ENCODE results near the gene CCNDBP1. TPM values are rescaled to one million over a fixed set of nuclear protein-coding genes. Genes with fewer than 3 reads are reported as not detected.

Gene CCNDBP1
- total and polyA plus RNA-seq, 8 donors = 17.6 to 37.7 (median 21.7) TPM

DNA sequence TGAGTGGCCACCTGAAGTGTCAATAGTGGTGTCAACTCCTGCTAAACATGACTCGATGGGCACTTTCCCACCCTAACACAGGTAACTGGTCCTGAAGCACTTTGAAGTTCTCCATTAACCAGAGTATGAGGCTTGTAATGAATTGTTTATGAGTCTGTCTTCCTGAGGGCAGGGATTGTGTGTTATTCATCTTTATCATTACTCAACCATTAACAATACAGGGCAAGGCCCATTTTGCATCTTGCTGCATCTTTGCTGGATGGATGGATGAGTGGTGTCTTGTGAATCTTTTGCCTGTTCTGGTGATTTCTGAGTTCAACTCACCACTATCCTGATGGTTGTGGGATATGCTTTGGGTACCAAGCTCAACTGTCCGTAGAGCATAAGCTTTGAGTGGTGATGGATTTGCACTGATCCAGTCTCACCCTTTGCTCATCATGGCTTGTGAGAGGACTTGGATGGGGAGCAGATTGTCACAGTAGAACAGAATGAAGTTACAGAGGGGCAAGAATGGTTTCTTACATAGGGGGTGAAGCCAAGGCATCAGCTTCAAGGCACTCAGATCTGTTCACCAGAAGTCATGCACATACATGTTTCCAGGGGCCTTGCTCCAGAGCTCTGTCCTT, 57.9 kb downstream of the CCNDBP1 start:
- 79 to 83% methylated on average over 2 of the region's 2 CpGs for WGBS, 2 donors
- TF ChIP-seq, protein P1, sequence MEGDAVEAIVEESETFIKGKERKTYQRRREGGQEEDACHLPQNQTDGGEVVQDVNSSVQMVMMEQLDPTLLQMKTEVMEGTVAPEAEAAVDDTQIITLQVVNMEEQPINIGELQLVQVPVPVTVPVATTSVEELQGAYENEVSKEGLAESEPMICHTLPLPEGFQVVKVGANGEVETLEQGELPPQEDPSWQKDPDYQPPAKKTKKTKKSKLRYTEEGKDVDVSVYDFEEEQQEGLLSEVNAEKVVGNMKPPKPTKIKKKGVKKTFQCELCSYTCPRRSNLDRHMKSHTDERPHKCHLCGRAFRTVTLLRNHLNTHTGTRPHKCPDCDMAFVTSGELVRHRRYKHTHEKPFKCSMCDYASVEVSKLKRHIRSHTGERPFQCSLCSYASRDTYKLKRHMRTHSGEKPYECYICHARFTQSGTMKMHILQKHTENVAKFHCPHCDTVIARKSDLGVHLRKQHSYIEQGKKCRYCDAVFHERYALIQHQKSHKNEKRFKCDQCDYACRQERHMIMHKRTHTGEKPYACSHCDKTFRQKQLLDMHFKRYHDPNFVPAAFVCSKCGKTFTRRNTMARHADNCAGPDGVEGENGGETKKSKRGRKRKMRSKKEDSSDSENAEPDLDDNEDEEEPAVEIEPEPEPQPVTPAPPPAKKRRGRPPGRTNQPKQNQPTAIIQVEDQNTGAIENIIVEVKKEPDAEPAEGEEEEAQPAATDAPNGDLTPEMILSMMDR (IDR thresholded peaks at IDR 0.05) = no peak
- no peaks in the 10 kb centered on the region for H3K9me3 ChIP-seq
- no peaks in the 10 kb centered on the region for H3K27me3 ChIP-seq
- H3K4me1 ChIP-seq = no peaks in the 10 kb centered on the region
- FAIRE-seq = no peak
- intact Hi-C loops (cut with DNase I) = no loop called here
- H3K27ac ChIP-seq = no peak overlapping the region
- no peaks in the 10 kb centered on the region for H3K36me3 ChIP-seq
- no peak for ATAC-seq
- no peak overlapping the region for H3K4me3 ChIP-seq
- no peak for DNase-seq

DNA sequence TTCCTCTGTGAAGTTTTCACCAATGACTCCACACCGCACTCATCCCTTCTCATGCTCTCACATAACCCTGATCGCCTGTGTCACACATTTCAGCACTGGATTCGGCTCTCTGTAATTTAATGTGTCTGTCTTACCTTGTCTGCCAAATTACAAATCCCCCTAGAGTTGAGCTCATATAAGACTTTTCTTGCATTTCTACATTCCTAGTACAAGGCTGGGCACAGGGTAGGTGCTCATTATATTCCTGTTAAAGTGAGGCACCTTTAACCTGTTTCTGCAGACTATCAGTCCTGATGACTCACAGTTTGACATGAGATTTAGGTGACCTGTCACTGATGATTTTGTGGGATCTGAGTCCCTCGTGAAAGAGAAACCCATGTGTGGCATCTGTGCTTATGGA, 58.9 kb downstream of the CCNDBP1 start:
- Histone ChIP-seq H3K4me1 (no peaks in the 10 kb centered on the region), H3K27me3 (no peaks in the 10 kb centered on the region), H3K4me3 (no peak overlapping the region), H3K9me3 (no peaks in the 10 kb centered on the region), H3K36me3 (no peaks in the 10 kb centered on the region), H3K27ac (no peak overlapping the region)
- FAIRE-seq (no peak), DNase-seq (no peak), ATAC-seq (no peak)
- intact Hi-C loops (cut with DNase I) = no loop called here
- TF ChIP-seq, protein P1 (IDR thresholded peaks at IDR 0.05) = no peak
- 74 to 81% methylated on average over 4 of the region's 4 CpGs for WGBS, 2 donors

DNA sequence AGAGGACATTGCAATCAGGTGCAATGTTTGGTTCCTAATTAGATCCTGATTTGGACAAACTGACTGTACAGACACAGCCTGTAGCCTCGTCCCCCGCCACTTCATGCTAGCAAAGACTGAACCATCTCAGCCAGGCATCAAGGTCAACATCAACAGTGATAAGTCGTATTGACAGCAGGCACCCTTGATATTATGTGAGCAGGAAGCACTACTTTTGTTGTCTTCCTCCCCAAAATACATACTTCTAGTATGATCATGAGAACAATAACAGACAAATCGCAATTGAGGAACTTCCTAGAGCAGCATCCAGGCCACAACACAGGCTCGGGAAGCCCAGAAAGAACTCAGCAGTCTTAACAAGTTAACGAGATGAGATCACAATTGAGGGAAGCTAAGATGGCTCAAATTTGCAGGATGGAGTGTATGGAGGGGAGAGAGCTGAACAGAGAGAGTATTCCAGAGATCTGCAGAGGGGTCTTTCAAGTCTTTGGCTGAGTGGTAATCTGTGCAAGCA, 61.1 kb downstream of the CCNDBP1 start:
- no peak overlapping the region for H3K27ac ChIP-seq
- no peaks in the 10 kb centered on the region for H3K27me3 ChIP-seq
- H3K4me1 ChIP-seq = no peaks in the 10 kb centered on the region
- ATAC-seq (no peak), FAIRE-seq (no peak), DNase-seq (no peak)
- WGBS, 2 donors = 62 to 63% methylated on average over 6 of the region's 6 CpGs
- H3K9me3 ChIP-seq = no peaks in the 10 kb centered on the region
- H3K4me3 ChIP-seq = no peak overlapping the region
- TF ChIP-seq, protein P1 (IDR thresholded peaks at IDR 0.05) = no peak
- no peaks in the 10 kb centered on the region for H3K36me3 ChIP-seq
- intact Hi-C loops (cut with DNase I) = no loop called here

Other genes with a start within 250 kb of the CCNDBP1 start
- 10 to 100 TPM; 13.3 to 19.8 (median 14.7) TPM for gene UBR1, start 79.4 kb upstream of the CCNDBP1 start, total RNA-seq
- 1 to 10 TPM; 4.6 to 5.7 TPM for gene UBR1, start 79.4 kb upstream of the CCNDBP1 start, polyA plus RNA-seq
- gene TMEM62, start 51.8 kb upstream of the CCNDBP1 start, total RNA-seq = 10 to 100 TPM in 4 of 6 donors, 1 to 10 TPM in 2; 8.1 to 14.7 (median 10.2) TPM
- 10 to 100 TPM; 13.9 to 16.8 TPM for gene TMEM62, start 51.8 kb upstream of the CCNDBP1 start, polyA plus RNA-seq
- gene EPB42, start 35.6 kb downstream of the CCNDBP1 start, total RNA-seq = not detected
- not detected for gene EPB42, start 35.6 kb downstream of the CCNDBP1 start, polyA plus RNA-seq
- not detected for gene TGM5, start 81.5 kb downstream of the CCNDBP1 start, total RNA-seq
- gene TGM5, start 81.5 kb downstream of the CCNDBP1 start, polyA plus RNA-seq = not detected
- not detected for gene TGM7, start 116.9 kb downstream of the CCNDBP1 start, total RNA-seq
- not detected for gene TGM7, start 116.9 kb downstream of the CCNDBP1 start, polyA plus RNA-seq
- gene LCMT2, start 145.2 kb downstream of the CCNDBP1 start, total RNA-seq = 1 to 10 TPM; 1.9 to 5.0 (median 3.9) TPM
- 1 to 10 TPM; 1.7 to 4.4 TPM for gene LCMT2, start 145.2 kb downstream of the CCNDBP1 start, polyA plus RNA-seq
- gene ZSCAN29, start 185.6 kb downstream of the CCNDBP1 start, total RNA-seq = 10 to 100 TPM; 11.2 to 18.8 (median 13.4) TPM
- gene ZSCAN29, start 185.6 kb downstream of the CCNDBP1 start, polyA plus RNA-seq = 1 to 10 TPM; 7.0 to 7.8 TPM
- 10 to 100 TPM in 2 of 6 donors, 1 to 10 TPM in 4; 7.0 to 14.8 (median 9.6) TPM for gene TUBGCP4, start 185.7 kb downstream of the CCNDBP1 start, total RNA-seq
- gene TUBGCP4, start 185.7 kb downstream of the CCNDBP1 start, polyA plus RNA-seq = 1 to 10 TPM; 4.8 to 4.9 TPM

All from pancreas (tissue), 10 donors.